Measurements from ENCODE around the gene AQP12B.
"Not testable (repeated sequence)": the region's sequence is repeated elsewhere in the genome, so short reads cannot be mapped to it uniquely, and the experiment has no call there.

The AQP12B gene

DNA sequence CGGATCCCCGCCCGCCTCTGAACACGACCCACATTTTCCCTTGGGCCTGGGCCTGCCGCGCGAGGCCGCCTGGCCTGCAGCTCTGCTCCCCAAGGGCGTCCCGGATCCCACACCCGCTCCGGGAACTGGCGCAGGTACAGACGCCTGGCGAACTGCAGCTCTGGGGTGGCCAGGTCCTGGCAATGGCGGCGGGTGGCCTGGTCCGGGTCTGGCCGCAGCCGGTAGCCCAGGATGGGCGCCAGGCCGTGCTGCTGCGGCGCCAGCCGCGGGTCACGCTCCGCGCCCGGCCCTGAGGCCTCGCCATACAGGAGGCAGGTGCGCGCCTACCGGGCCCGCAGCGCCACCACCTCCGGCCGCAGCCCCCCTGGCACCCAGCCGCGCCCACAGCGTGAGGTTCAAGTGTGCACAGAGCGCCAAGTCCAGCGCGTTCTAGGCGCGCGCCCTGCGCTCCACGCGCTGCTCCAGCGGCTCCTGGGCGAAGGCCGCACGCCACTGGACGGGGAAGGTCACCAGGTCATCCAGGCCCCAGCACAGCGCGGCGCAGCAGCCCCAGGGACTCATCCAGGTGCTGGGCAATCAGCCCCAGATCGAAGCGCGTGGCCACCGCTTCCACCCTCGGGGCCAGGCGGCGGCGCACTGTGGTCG lies 18.5 kb upstream of the AQP12B start:
- DNase-seq = no peak

DNA sequence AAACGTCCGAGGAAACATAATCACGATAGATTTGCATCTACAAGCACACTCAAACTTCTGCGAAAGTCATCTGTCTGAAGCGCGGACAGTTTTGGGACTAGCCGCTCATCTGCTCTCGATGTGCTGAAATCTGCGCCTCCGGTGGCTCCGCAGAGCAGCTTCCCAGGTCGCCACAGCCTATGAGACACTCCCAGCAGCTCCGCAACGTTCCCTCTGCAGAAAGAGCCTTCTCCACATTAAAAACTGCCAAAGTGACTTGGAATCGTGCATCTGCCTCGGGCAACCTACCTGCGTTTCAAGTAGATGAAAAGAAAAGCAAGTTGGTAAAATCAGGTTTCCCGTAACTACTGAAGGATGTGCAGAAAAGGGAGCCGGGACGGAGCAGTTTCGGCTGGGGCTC lies 17.9 kb upstream of the AQP12B start:
- DNase-seq = not testable (repeated sequence)

DNA sequence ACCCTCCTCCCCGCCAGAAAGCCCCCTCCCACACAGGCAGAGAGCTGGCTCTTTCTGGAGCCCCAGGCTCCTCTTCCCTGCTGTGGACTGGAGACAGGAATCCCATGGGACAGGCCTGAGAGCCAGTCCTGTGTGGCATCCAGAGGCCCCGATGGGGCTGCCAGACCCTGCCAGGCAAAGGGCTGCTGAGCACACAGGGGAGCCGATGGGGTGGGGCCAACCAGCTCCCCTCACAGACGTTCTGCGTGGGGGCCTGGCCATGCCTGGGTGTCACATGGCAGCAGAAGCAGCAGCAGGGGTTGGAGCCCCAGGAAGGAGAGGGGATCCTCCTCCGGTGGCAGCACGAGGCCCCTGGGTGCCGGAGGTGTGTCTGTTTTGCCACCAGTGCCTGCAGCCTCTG lies 17.1 kb upstream of the AQP12B start:
- not testable (repeated sequence) for DNase-seq

DNA sequence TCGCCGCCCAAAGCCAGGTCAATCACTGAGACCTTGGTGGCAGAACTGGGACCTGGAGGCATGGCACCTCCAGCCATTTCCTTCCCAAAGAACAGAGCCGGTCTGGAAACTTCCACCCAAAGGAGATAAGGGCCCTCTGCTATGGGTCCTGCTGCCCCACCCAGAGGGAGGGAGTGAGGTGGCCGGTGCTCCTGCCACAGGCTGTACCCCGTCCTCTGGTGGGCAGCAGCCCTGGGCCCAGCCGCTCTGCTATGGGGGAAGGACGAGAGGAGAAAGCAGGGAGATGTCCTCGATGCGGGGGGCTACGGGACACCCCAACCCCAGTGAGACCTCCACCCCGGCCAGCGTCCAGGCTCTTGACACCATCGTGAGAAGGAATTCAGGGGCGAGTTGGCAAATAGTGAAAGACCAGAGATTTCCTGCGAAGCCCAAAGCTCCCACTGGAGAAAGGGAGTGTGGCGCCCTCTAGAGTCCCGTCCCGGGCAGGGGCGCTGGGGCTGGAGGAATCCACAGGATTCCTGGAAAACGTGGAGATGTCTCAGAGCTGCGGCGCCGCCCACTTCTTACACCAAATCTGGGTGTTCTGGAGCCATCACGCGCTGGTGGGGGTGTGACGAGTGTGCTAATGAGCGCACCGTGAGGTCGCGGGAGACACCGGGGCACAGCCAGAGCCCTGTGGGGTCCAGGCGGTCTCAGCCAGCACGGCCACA lies 16.3 kb upstream of the AQP12B start:
- not testable (repeated sequence) for DNase-seq

DNA sequence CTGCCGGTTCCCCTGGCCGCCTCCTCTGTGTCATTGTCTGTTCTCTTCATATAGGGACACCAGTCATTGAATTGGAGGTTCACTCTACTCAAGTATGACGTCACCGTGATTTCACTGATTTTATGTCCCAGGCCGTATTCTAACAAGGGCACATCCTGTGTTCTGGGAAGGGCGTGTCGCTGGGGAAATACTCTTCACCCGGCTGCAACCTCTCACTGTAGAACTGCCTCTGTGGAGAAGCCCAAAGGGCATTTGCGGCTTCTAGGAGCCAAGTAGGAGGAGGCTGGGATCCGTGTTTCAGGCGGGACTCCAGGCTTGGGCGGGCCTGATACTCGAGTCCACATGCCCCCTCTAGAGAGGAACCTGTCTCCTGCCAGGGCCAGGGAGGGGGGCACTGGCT lies 13.8 kb upstream of the AQP12B start:
- not testable (repeated sequence) for DNase-seq

DNA sequence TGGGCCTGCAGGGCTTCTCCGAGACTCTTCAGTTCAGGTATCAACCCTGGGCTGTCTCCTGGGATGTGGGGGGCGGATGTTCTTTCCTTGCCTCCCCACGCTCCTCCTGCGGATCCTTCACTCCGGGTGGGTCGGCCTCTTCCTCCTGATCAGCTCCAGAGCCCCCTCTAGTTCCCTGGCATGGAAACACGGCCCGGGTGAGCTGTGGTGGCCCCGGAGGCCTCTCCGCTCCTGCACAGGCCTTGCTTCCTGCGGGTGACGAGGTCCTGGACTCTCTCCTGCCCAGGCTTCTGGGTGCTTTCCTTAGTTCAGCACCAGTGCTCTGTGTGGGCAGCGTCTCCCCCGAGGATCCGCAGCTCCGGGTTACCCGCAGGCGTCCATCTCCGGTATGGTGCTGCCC lies 12.9 kb upstream of the AQP12B start:
- DNase-seq = not testable (repeated sequence)

DNA sequence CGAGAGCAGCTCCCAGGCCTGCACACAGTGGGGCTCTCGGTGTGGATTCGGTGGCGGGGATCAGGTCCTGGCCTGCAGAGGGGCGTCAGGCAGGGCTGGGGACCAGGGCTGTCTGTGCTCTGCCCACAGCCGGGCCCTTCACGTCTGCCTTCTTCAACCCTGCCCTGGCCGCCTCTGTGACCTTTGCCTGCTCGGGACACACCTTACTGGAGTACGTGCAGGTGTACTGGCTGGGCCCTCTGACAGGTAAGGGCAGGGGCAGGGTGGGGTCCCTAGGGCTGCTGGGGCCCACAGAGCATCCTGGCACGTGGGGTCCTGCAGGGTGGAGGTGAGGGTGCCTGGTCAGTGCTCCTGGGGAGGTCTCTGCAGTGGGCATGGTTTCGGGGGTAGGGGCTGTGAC lies 11.6 kb upstream of the AQP12B start:
- not testable (repeated sequence) for DNase-seq

DNA sequence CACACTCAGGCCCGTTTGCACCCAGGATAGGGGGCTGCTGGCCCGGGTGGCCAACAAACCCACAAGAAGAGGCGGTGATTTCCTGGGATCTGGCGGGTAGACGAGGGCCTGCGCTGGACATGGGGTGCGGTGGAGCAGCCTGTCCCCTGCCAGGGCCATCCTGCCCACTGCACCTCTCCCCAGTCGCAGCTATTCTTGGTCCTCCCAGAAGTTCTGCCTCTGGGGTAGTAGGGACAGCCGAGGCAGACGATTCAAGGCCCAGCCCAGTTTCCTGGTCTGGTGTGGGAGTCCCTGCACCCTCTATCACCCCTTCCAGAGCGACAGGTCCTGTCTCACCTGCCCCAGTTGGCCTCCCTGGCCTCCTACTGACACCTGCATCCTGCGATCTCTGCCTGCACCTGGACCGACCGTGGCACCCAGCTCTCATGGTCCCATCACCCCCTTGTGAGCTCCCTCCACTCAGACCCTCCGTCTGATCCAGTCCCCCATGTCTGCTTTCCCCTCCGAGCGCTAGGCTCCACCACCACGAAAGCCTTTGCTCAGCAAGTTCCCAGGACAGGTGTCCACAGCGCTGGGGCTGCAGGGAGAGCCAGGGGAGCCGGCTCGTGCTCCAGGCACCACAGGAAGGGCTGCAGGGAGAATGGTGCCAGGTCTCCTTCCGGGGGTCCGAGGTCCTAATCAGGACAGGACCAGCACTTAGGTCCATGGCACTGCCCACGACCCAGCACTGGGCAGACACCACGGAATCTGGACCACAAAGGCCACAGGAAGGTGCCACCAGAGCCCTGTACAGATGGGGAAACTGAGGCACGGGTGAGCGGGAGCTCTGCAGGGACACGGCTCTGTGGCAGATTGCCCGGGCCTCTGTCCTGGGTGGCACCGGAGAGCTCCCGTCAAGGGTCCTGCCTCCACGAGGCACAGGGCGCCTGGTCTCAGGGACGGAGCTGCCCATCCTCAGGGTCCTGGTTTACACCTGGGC lies 10.2 kb upstream of the AQP12B start:
- not testable (repeated sequence) for DNase-seq

DNA sequence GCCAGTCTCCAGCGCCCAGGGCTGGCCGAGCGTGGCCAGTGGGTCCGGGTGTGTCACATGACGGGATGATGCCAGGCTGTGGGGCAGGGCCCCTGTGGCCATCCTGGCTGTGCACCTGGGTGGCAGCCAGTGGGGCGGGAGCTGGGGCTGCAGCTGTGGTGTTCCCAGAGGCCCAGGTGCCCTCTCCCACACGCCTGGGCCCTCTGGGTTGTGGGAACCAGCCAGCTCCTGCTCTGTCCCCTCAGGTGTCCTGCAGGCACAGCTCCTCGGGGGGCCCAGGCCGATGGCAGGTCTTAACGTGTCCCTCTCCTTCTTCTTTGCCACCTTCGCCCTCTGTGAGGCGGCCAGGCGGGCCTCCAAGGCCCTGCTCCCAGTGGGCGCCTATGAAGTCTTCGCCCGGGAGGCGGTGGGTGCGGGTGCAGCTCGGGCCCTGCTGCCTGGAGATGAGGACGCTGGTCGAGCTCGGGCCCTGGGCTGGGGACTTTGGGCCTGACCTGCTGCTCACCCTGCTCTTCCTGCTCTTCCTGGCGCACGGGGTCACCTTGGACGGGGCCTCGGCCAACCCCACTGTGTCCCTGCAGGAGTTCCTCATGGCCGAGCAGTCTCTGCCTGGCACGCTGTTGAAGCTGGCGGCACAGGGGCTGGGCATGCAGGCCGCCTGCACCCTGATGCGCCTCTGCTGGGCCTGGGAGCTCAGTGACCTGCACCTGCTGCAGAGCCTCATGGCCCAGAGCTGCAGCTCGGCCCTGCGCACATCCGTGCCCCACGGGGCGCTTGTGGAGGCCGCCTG lies 9.1 kb upstream of the AQP12B start, which contains the start of gene AQP12A:
Gene AQP12A (plus strand): TSS at position 236 of the 790 bp plus-strand sequence. CDS start 48 bp downstream, at position 284.
- not testable (repeated sequence) for DNase-seq

DNA sequence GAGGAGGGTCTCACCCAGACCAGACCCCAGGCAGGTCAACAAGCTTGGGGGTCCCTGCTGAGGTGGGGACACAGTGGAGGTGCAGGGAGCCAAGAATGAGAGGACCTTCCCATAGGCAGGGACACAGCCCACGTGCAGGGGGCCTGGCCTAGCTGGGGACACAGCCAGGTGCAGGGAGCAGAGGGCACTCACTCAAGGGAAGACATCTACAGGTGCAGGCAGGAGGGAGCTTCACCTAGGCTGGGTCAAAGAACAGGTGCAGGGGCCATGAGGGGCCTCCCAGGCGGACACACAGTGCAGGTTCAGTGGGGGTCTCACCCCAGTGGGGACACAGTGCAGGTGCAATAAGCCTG lies 8.4 kb upstream of the AQP12B start:
- not testable (repeated sequence) for DNase-seq

DNA sequence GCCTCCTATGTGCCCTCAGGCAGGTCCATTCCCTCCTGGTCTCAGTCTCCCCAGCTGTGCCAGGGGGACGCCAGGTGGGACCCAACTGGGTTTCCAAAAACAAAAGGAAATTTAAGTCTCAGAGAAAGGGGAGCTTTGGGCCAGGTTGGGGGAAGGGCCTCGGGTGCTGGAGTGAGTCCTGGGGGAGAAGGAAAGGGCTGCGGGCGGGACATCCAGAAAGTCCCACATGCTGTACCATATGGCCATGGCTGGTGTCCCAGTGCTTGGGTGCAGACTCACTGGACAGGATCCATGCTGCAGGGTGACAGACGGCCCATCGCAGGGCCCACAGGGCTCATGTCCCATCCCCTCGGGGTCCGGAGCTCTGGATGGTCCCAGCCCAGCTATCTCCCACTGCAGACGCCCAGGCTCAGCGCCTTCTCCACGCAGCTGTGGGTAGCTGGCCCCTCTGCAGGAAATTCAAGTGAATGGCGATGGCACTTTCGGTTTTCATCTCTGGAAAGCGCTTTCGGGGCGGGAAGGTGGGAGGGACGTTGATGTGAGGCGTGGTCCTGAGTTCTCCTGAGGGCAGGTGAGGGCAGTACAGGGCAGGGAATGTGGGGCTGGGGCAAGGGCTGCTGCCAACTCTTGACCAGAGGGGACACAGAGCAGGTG lies 7.9 kb upstream of the AQP12B start:
- not testable (repeated sequence) for DNase-seq

DNA sequence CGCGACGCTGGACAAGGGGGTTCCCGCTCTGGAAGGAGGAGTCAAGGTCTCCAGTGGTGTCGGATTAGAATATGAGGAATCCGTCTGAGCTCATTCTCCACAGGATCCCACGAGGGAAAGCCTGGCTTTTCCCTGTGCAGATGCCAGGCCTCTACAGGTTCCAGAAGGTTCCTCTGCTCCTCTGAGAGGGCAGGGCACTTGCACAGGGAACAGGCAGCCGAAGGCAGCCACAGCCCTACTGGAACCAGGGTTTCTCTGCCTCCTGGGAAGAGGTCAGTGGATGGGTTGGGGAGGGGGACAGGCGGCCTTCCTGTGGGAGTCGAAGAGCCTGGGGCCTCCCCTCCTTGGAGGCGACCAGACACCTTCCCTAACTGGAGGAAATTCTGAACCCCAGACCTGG lies 7.3 kb upstream of the AQP12B start:
- no peak for DNase-seq

DNA sequence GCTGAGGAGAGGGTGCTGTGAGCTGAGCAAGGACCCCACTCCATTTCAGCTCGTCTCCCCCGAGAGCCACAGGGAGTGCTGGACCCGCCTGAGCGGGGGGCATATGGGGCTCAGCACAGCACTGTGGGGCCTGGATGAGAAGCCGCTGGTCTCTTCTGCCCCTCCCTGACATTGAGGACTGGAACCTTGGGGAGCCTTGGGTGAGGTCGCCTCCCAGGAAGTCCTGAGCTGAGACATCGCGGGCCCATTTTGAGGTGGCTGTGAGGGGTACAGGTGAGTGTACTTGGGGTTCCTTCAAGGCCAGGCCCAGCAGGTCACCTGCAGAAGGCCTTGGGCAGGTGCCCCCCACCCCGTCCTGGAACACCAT lies 5.9 kb upstream of the AQP12B start:
- DNase-seq = no peak

DNA sequence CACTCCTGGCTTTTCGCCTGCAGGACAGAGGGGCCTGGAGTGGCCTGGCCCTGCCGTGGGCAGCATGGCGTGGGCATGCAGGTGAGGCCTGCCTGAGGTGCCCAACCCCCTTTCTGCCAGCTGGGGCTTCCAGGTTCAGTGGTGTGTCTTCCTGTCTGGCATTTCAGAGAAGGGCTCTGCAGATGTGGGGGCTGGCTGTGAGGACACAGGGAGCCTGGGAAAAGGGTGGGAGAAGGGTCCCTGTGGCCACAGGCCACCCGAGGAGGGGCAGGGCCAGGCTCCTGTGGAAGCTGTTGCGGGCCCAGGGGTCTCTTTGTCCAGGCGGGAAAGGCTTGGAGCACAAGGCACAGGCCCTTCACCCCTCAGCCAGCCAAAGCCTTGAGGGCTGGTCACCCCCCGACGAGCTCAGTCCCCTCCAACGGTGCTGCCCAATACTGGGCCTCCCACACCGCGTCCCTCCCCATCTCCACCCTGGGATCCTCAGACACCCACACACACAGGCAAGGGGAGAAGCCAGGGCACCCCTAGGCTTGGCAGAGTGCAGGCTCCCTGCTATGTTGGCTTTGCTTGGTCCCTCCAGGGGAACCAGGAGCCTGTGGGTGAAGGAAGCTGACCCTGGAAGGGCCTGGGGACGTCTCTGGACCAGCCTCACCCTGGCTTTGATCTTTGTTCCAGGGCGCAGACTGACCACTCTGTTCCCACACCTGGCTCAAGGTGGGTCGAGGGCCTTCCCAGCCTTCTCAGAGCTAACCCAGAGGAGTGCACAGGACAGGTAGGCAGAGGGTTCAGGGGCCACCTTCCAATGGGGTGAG lies 5.3 kb upstream of the AQP12B start:
- DNase-seq = no peak

DNA sequence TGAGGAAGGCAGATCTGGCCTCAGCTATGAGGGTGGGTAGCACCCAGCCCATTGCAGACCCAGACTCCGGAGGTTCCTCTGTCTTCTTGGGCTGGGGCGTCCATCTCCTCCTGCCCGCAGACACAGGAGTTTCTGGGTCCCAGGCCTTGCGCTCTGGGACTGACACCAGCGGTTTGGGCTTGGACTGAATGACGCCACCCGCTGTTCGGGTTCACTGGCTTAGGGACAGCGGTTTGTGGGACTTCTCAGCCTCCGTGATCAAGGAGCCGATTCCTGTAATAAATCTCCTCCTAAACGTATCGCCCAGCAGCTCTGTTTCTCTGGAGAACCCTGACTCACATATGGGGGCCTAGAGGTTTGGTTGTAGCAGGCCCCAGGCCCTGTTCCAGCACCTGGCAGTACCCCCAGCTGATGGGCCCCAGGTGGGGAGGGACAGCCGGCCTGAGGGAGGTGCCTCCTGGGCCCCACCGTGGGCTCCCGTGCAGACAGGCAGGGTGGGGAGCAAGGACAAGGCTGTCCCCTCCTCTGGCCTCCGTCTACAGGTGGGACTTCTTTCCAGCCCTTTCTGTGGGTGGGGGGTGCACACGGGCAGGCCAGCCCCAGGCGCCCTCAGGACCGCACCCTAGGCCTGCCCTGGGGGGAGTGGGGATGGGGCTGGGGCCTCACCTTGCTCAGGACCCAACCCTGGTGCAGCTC lies 4.5 kb upstream of the AQP12B start:
- no peak for DNase-seq

DNA sequence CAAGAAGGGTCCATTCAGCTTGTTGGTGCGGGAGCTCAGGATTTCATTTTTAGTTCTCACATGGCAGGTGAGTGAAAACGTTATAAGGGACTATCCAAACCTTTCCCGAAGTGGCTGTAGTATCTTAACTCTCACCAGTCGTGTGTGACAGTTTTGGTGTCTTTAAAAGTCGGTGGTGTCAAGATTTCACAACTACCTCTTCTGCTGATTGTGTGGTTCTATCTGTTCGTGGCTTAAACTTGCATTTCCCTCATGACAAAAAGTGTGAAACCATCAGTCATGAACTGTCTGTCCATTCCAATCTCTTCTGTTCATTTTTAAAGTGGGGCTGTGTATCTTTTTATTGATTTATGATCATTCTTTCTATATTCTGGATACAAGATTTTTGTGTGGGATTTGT lies 3.8 kb upstream of the AQP12B start:
- DNase-seq = no peak

DNA sequence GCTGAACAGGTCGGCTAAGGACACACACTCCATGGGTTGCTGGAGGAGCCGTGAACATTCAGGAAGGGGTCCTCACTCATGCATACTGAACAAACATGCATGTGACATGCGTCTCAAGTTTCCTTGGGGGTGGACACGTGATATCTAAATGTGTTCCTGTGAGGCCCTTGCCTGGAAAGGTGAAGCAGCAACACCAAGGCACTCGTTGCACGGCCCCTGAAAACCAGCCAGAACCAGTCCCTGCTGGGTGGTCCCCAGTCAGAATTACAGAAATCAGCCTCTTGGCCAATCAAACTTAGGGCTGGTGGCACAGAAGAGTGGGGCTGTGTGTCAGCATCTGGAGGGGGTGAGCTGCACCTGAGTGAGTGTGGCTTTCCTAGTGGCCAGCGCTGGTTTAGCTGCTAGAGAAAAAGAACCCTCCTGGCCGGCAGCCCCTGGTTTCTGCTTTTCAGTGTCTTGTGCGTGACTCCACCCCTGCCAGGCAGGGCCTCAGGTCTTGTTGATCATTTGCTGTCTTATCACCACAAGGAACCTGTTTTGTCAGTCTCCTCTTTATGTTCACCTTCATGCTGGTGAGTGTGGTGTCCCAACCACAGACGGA lies 3.2 kb upstream of the AQP12B start:
- DNase-seq = no peak

DNA sequence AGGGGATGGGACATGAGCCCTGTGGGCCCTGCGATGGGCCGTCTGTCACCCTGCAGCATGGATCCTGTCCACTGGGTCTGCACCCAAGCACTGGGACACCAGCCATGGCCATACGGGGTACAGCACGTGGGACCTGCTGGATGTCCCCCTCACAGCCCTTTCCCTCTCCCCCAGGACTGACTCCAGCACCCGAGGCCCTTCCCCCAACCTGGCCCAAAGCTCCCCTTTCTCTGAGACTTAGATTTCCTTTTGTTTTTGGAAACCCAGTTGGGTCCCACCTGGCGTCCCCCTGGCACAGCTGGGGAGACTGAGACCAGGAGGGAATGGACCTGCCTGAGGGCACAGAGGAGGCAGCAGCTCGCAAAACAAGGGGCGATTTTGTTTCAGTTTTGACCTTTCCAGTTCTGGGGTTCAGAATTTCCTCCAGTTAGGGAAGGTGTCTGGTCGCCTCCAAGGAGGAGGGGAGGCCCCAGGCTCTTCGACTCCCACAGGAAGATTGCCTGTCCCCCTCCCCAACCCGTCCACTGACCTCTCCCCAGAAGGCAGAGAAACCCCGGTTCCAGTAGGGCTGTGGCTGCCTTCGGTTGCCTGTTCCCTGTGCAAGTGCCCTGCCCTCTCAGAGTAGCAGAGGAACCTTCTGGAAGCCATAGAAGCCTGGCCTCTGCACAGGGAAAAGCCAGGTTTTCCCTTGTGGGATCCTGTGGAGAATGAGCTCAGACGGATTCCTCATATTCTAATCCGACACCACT lies 1.5 kb upstream of the AQP12B start:
- not testable (repeated sequence) for DNase-seq

DNA sequence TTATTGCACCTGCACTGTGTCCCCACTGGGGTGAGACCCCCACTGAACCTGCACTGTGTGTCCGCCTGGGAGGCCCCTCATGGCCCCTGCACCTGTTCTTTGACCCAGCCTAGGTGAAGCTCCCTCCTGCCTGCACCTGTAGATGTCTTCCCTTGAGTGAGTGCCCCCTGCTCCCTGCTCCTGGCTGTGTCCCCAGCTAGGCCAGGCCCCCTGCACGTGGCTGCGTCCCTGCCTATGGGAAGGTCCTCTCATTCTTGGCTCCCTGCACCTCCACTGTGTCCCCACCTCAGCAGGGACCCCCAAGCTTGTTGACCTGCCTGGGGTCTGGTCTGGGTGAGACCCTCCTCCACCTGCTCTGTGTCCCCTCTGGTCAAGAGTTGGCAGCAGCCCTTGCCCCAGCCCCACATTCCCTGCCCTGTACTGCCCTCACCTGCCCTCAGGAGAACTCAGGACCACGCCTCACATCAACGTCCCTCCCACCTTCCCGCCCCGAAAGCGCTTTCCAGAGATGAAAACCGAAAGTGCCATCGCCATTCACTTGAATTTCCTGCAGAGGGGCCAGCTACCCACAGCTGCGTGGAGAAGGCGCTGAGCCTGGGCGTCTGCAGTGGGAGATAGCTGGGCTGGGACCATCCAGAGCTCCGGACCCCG lies 769 bp upstream of the AQP12B start:
- DNase-seq = not testable (repeated sequence)

Measured in NCI-H1105 (cell line).